GM12801 (cell line): ENCODE results near the gene TDRD9.

ENCODE experiments used
- CTCF ChIP-seq: IDR thresholded peaks from one replicate; pipeline ENCODE4 v1.5.1; 2011; ENCODE audit warnings: control low read depth; ENCODE audit not compliant: insufficient read length; ENCODE audit errors: extremely low read depth

The TDRD9 gene

GRCh38 chr14:104094056-104094708 lies 165.9 kb downstream of the TDRD9 start:
- no peak for TF ChIP-seq CTCF

- no peak for TF ChIP-seq CTCF
Measured at GRCh38 chr14:104094709-104095425, 166.6 kb downstream of the TDRD9 start.

GRCh38 chr14:104095426-104096310 lies 167.4 kb downstream of the TDRD9 start:
- TF ChIP-seq CTCF: no peak

- TF ChIP-seq CTCF: no peak
Measured at GRCh38 chr14:104096318-104096717, 168.1 kb downstream of the TDRD9 start.

GRCh38 chr14:104096751-104097700 lies 168.8 kb downstream of the TDRD9 start:
- no peak for TF ChIP-seq CTCF

- TF ChIP-seq CTCF: no peak
Measured at GRCh38 chr14:104098272-104099095, 170.2 kb downstream of the TDRD9 start.
